Measurements from ENCODE around the gene FTSJ3.

DNA sequence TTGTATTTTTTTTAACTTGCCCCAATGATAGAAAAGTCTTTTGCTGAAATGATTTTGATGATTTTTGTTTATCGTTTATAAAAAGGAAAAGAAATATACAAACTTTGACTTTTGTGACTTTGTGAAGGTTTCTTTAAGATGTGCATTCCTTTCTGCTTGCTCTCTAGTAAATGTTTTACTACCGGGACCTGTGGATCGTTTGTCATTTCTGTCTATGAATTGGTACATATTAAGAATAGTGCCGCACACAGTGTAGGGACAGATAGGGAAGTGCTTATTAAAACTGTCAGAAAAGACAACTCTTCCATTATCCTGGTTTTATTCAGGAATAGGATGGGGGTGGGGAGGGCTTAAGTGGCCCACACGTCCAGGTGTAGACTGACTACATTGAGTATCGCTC, 8.3 kb downstream of the FTSJ3 start:
- TF ChIP-seq, protein P1, sequence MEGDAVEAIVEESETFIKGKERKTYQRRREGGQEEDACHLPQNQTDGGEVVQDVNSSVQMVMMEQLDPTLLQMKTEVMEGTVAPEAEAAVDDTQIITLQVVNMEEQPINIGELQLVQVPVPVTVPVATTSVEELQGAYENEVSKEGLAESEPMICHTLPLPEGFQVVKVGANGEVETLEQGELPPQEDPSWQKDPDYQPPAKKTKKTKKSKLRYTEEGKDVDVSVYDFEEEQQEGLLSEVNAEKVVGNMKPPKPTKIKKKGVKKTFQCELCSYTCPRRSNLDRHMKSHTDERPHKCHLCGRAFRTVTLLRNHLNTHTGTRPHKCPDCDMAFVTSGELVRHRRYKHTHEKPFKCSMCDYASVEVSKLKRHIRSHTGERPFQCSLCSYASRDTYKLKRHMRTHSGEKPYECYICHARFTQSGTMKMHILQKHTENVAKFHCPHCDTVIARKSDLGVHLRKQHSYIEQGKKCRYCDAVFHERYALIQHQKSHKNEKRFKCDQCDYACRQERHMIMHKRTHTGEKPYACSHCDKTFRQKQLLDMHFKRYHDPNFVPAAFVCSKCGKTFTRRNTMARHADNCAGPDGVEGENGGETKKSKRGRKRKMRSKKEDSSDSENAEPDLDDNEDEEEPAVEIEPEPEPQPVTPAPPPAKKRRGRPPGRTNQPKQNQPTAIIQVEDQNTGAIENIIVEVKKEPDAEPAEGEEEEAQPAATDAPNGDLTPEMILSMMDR (IDR thresholded peaks at IDR 0.05): no peak
- TF ChIP-seq EP300 (IDR thresholded peaks at IDR 0.05) (no peak), POLR2A (IDR thresholded peaks at IDR 0.05) (no peak), POLR2AphosphoS5 (IDR thresholded peaks at IDR 0.05) (no peak)

Data from gastroesophageal sphincter (tissue), 3 donors.